Spleen (tissue), 11 donors: Measurements from ENCODE around the gene LGALS16. TPM values are rescaled to one million over a fixed set of nuclear protein-coding genes. Genes with fewer than 3 reads are reported as not detected.
A peak's percentile ranks its signal among the peaks of the same experiment; 100 is the strongest.

Source experiments
- DNase-seq: peaks from one replicate; pipeline ENCODE4 v3.0.0-alpha.2; 2020
- H3K27ac ChIP-seq, 8 donors: fragments of 200-600 bp; sonication (generic) in 7 of 8; 1 replicate in 4 of 8; 2 replicates in 4 of 8; pipeline versions ENCODE4 v1.5.0 to v1.8.0; 2016 to 2021; ENCODE audit warnings: inconsistent platforms in 4 of 8, mild to moderate bottlenecking in 4 of 8, moderate library complexity in 1 of 8
- H3K27me3 ChIP-seq, 7 donors: fragments of 200-600 bp; sonication (generic) in 6 of 7; replicated peaks in 1 of 7; 1 replicate in 4 of 7; 2 replicates in 3 of 7; pipeline versions ENCODE4 v1.5.0 to v1.8.0; 2016 to 2021; ENCODE audit warnings: inconsistent platforms in 3 of 7, mild to moderate bottlenecking in 1 of 7
- H3K36me3 ChIP-seq, 6 donors: fragments of 200-600 bp; sonication (generic) in 5 of 6; 1 replicate in 4 of 6; 2 replicates in 2 of 6; pipeline versions ENCODE4 v1.5.0 to v1.8.0; 2016 to 2021; ENCODE audit warnings: inconsistent platforms in 2 of 6
- H3K4me1 ChIP-seq, 6 donors: fragments of 200-600 bp; sonication (generic) in 5 of 6; 1 replicate in 3 of 6; 2 replicates in 3 of 6; pipeline versions ENCODE4 v1.5.0 to v1.8.0; 2016 to 2021; ENCODE audit warnings: inconsistent platforms in 3 of 6
- H3K4me3 ChIP-seq, 8 donors: fragments of 200-600 bp; sonication (generic) in 7 of 8; 1 replicate in 4 of 8; 2 replicates in 4 of 8; pipeline versions ENCODE4 v1.5.0 to v1.8.0; 2016 to 2021; ENCODE audit warnings: inconsistent platforms in 4 of 8, mild to moderate bottlenecking in 4 of 8, moderate library complexity in 2 of 8
- H3K9me3 ChIP-seq, 8 donors: fragments of 200-600 bp; sonication (generic) in 7 of 8; 1 replicate in 4 of 8; 2 replicates in 4 of 8; pipeline versions ENCODE4 v1.5.0 to v1.8.0; 2016 to 2021; ENCODE audit warnings: inconsistent platforms in 4 of 8
- CTCF ChIP-seq, 11 experiments: fragments of 200-600 bp in 7 of 11; fragments of 450-650 bp in 4 of 11; sonication (generic) in 4 of 11; IDR thresholded peaks in 8 of 11; conservative IDR thresholded peaks in 3 of 11; 1 replicate in 7 of 11; 2 replicates in 4 of 11; pipeline versions ENCODE4 v1.4.0 to v1.8.0; 2016 to 2021; ENCODE audit warnings: antibody characterized with exemption in 11 of 11, inconsistent platforms in 4 of 11, mild to moderate bottlenecking in 1 of 11
- POLR2A ChIP-seq, 3 donors: fragments of 450-650 bp; IDR thresholded peaks; one replicate each; pipeline ENCODE4 v1.5.1; 2017; ENCODE audit warnings: antibody characterized with exemption in 3 of 3, mild to moderate bottlenecking in 1 of 3
- POLR2AphosphoS5 ChIP-seq, 3 donors: sonication (generic); formaldehyde crosslinking; IDR thresholded peaks; one replicate each; pipeline ENCODE4 v1.5.1; 2017; ENCODE audit warnings: antibody characterized with exemption in 3 of 3
- WGBS, 5 donors: extraction: QIAGEN DNeasy Blood & Tissue Kit in 3 of 5; methylation state at CpG; one replicate each; pipeline versions ENCODE4 v1.1.5 to v1.1.7; 2013 to 2018; 5-methylcytosine and 5-hydroxymethylcytosine counted together
- intact Hi-C: fragments of 100-400 bp; cut with DNase I; formaldehyde crosslinking; loops from one replicate; pipeline ENCODE4 v1.15.0; 2023; ENCODE audit warnings: low total_unique reads
- polyA plus RNA-seq, 3 donors: library from polyadenylated mRNA; stranded (reverse); fragments of 200-250 nt; gene quantifications; one replicate each; pipeline ENCODE4 v1.2.1, GENCODE V29; 2013
- total RNA-seq, 7 donors: library from RNA; depleted of rRNA in 3 of 7; stranded (reverse); fragments of >200 nt in 3 of 7; fragmentation: NEBNext Ultra II Directional in 4 of 7; extraction: Animal tissue kit (Norgen Biotek cat#: 25700) in 4 of 7; gene quantifications; one replicate each; pipeline versions ENCODE4 v1.1.0 to v1.2.1, GENCODE V29; 2016 to 2021
- donor health status: healthy with polysubstance abuse.
- donor health status: DM: no; HTN: no; CAD: no; lungs with moderate emphysema.
- donor health status: DM: no; HTN: no; CAD: no.
- donor health status: Bipolar disorder and iron deficiency.
- donor health status: healthy.
- donor health status: DM: no; HTN: no; CAD: no.
- donor health status: DM: yes; HTN: yes; CAD: no.

Gene LGALS16
- total and polyA plus RNA-seq, 10 donors = not detected

- no peak overlapping the region for H3K4me3 ChIP-seq
- intact Hi-C loops = no loop called here
- H3K9me3 ChIP-seq = no peaks in the 10 kb centered on the region
- TF ChIP-seq CTCF (IDR thresholded peaks at IDR 0.05 in 8 of 11, conservative IDR thresholded peaks at IDR 0.05 in 3 of 11) = no peak
- TF ChIP-seq POLR2A (IDR thresholded peaks at IDR 0.05) = no peak
- TF ChIP-seq POLR2AphosphoS5 (IDR thresholded peaks at IDR 0.05) = no peak
- 65 to 78% (median 72%) methylated on average over 10 of the region's 10 CpGs for WGBS, 5 donors
- H3K27ac ChIP-seq = peak overlapping the region in 5 of 8 donors; percentile 9 to 54 (median 34)
- peaks cover 0 to 21% (median 5%) of the 10 kb centered on the region in 6 donors for H3K4me1 ChIP-seq
- peaks cover 0 to 18% (median 0%) of the 10 kb centered on the region in 7 donors for H3K27me3 ChIP-seq
- H3K36me3 ChIP-seq = no peaks in the 10 kb centered on the region
- DNase-seq = no peak
These were observed 22.5 kb downstream of the LGALS16 start for GRCh38 chr19:39677961-39678889.

- Histone ChIP-seq H3K27me3 (peaks cover 0 to 18% (median 0%) of the 10 kb centered on the region in 7 donors), H3K4me1 (peaks cover 0 to 21% (median 5%) of the 10 kb centered on the region in 6 donors), H3K4me3 (no peak overlapping the region), H3K36me3 (no peaks in the 10 kb centered on the region), H3K9me3 (no peaks in the 10 kb centered on the region), H3K27ac (peak overlapping the region in 5 of 8 donors; percentile 9 to 54 (median 34))
- TF ChIP-seq POLR2A (IDR thresholded peaks at IDR 0.05) = no peak
- TF ChIP-seq CTCF (IDR thresholded peaks at IDR 0.05 in 8 of 11, conservative IDR thresholded peaks at IDR 0.05 in 3 of 11) = no peak
- TF ChIP-seq POLR2AphosphoS5 (IDR thresholded peaks at IDR 0.05) = no peak
- DNase-seq = no peak
- intact Hi-C loops = no loop called here
- 49 to 70% (median 54%) methylated on average over 10 of the region's 10 CpGs for WGBS, 5 donors
These were observed 23.5 kb downstream of the LGALS16 start for GRCh38 chr19:39679056-39679790.

DNA sequence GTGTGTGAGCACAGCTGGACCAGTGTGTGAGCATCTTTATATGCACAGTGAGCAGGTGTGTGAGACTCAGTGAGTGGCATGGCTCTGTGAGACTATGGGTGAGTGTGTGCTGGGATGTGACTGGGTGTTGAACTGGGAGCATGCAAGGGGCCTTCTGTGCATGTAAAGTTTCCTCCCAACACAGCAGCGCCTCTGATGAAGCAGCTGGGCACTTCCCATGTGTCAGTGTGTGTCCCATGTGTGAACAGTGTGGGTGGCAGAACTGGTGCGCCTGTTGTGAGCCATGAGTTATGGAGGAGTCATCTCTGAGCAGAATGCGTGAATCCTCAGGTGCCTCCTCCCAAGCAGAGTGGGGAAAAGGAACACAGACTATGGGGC, 24.1 kb downstream of the LGALS16 start:
- intact Hi-C loops = no loop called here

More for the DNA sequence above, 24.1 kb downstream of the LGALS16 start:
- no peak overlapping the region for H3K4me3 ChIP-seq
- peak overlapping the region in 4 of 8 donors; percentile 9 to 54 (median 40) for H3K27ac ChIP-seq
- DNase-seq = no peak
- no peaks in the 10 kb centered on the region for H3K36me3 ChIP-seq
- H3K9me3 ChIP-seq = no peaks in the 10 kb centered on the region
- 73 to 85% (median 82%) methylated on average over 3 of the region's 3 CpGs for WGBS, 5 donors
- H3K27me3 ChIP-seq = peaks cover 0 to 18% (median 0%) of the 10 kb centered on the region in 7 donors
- peaks cover 0 to 21% (median 5%) of the 10 kb centered on the region in 6 donors for H3K4me1 ChIP-seq
- no peak for TF ChIP-seq POLR2AphosphoS5 (IDR thresholded peaks at IDR 0.05)
- no peak for TF ChIP-seq POLR2A (IDR thresholded peaks at IDR 0.05)
- no peak for TF ChIP-seq CTCF (IDR thresholded peaks at IDR 0.05 in 8 of 11, conservative IDR thresholded peaks at IDR 0.05 in 3 of 11)
